Urothelium cell line (cell line): ENCODE results near the gene AP2A2.
A peak's percentile ranks its signal among the peaks of the same experiment; 100 is the strongest.

Experiments
- DNase-seq: peaks from one replicate; pipeline ENCODE4 v3.0.0; 2011; ENCODE audit warnings: low spot score, mixed read lengths
- FAIRE-seq: peaks from 2 replicates; lab custom pipeline; 2011; peaks lifted over from hg19 to GRCh38; lab: Jason Lieb, UNC

The AP2A2 gene

GRCh38 chr11:1052133-1053011 is 126.7 kb downstream of the AP2A2 start:
- DNase-seq = no peak

GRCh38 chr11:1053121-1053901 is 127.6 kb downstream of the AP2A2 start:
- DNase-seq = no peak

More at GRCh38 chr11:1052133-1053011, 126.7 kb downstream of the AP2A2 start:
- FAIRE-seq = no peak

GRCh38 chr11:1054143-1055108 is 128.8 kb downstream of the AP2A2 start:
- FAIRE-seq = no peak
- no peak for DNase-seq

More at GRCh38 chr11:1053121-1053901, 127.6 kb downstream of the AP2A2 start:
- FAIRE-seq = no peak

GRCh38 chr11:1055109-1055703 is 129.5 kb downstream of the AP2A2 start:
- no peak for DNase-seq
- FAIRE-seq = no peak

GRCh38 chr11:1055990-1056771 is 130.5 kb downstream of the AP2A2 start:
- FAIRE-seq (no peak), DNase-seq (no peak)

- FAIRE-seq = no peak
- no peak for DNase-seq
Measured at GRCh38 chr11:1057806-1058205, 132.1 kb downstream of the AP2A2 start.

GRCh38 chr11:1059759-1060158 is 134.1 kb downstream of the AP2A2 start:
- DNase-seq (no peak), FAIRE-seq (no peak)

GRCh38 chr11:1060410-1060809 is 134.7 kb downstream of the AP2A2 start:
- FAIRE-seq (no peak), DNase-seq (no peak)

- no peak for FAIRE-seq
- peak; percentile 80 for DNase-seq
Measured at GRCh38 chr11:1060852-1061616, 135.4 kb downstream of the AP2A2 start.
